Neural crest cell (in vitro differentiated cells): ENCODE data around the gene CNN3. TPM values are rescaled to one million over a fixed set of nuclear protein-coding genes. Genes with fewer than 3 reads are reported as not detected.

Experiments
- DNase-seq: peaks from one replicate; pipeline ENCODE4 v3.0.0; 2021; ENCODE audit warnings: low read depth, mixed read lengths, low spot score
- H3K27ac Mint-ChIP-seq: one replicate; pipeline ENCODE4 v1.8.0; 2021; ENCODE audit warnings: mild to moderate bottlenecking, mixed read lengths; ENCODE audit not compliant: unreplicated experiment
- H3K27me3 Mint-ChIP-seq: 2 replicates; pipeline ENCODE4 v1.8.0; 2021; ENCODE audit warnings: low read depth, mild to moderate bottlenecking, mixed read lengths
- H3K36me3 Mint-ChIP-seq: 2 replicates; pipeline ENCODE4 v1.8.0; 2021; ENCODE audit warnings: low read depth, mild to moderate bottlenecking, mixed read lengths
- H3K4me1 Mint-ChIP-seq: 2 replicates; pipeline ENCODE4 v1.8.0; 2021; ENCODE audit warnings: mixed read lengths
- H3K4me3 Mint-ChIP-seq: one replicate; pipeline ENCODE4 v1.8.0; 2021; ENCODE audit warnings: mild to moderate bottlenecking, mixed read lengths
- H3K9me3 Mint-ChIP-seq: 2 replicates; pipeline ENCODE4 v1.8.0; 2021; ENCODE audit warnings: mixed read lengths
- CTCF ChIP-seq: fragments of 200-600 bp; sonication (generic); conservative IDR thresholded peaks from 2 replicates; pipeline ENCODE4 v1.5.0; 2021; ENCODE audit warnings: antibody characterized with exemption, mild to moderate bottlenecking
- total RNA-seq: library from RNA; stranded (reverse); gene quantifications from 2 replicates; pipeline ENCODE4 v1.2.1, GENCODE V29; 2021

Gene CNN3
- total RNA-seq, 1 donor from 2014 or later = 322 TPM

- DNase-seq = no peak
- Mint-ChIP-seq H3K4me3 (peak overlapping the region; percentile 29), H3K27ac (no peak overlapping the region), H3K36me3 (no peaks in the 10 kb centered on the region), H3K27me3 (no peaks in the 10 kb centered on the region), H3K9me3 (no peaks in the 10 kb centered on the region), H3K4me1 (peaks cover 38% of the 10 kb centered on the region)
- TF ChIP-seq CTCF = no peak
These were observed 60.6 kb downstream of the CNN3 start for GRCh38 chr1:94866164-94866807.

DNA sequence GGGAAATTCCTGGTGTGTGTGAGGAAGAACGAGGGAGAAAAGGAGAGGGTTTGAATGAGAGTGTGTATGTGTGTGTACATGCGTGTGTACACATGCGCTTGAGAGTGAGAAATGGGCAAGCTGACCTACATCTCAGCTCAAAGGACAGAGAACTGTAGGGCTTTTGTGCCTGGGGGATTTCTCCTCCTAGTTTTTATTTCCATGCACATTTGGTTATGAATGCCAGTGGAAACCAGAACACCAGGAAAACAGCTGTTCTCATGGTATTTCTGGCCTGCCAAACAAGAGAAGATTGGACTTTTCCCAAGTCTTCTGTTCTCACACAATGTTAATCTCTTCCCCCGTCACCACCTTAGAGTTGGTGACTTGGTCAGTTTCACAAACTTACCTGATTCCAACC is 61.5 kb downstream of the CNN3 start:
- Mint-ChIP-seq H3K4me3 (no peak overlapping the region), H3K4me1 (peaks cover 38% of the 10 kb centered on the region)

DNA sequence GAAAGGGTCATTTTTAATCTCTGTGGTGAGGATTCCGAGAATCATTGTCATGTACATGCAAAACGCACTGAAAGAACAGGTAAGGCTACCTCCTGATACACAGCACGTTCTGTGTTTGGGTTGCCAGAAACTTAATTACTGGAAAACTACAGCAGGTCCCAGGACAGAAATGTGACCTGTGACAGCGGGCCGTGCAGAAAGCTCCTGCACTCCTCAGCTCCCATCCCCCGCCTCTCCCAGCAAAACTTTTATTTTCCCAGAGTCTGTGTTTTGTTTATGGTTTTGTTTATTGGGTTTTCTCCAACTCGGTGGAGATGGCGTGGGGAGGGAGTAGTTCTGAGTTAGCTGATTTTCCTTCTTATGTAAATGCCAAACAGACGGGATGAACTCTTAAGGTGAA is 62.1 kb downstream of the CNN3 start:
- no peaks in the 10 kb centered on the region for H3K36me3 Mint-ChIP-seq
- H3K27ac Mint-ChIP-seq = no peak overlapping the region
- no peak for DNase-seq
- peaks cover 43% of the 10 kb centered on the region for H3K4me1 Mint-ChIP-seq
- no peaks in the 10 kb centered on the region for H3K9me3 Mint-ChIP-seq
- H3K4me3 Mint-ChIP-seq = no peak overlapping the region
- TF ChIP-seq CTCF = no peak
- H3K27me3 Mint-ChIP-seq = no peaks in the 10 kb centered on the region

More for the DNA sequence above, 61.5 kb downstream of the CNN3 start:
- Mint-ChIP-seq H3K9me3 (no peaks in the 10 kb centered on the region), H3K27me3 (no peaks in the 10 kb centered on the region), H3K36me3 (no peaks in the 10 kb centered on the region), H3K27ac (peak overlapping the region; percentile 35)
- no peak for DNase-seq
- no peak for TF ChIP-seq CTCF

DNA sequence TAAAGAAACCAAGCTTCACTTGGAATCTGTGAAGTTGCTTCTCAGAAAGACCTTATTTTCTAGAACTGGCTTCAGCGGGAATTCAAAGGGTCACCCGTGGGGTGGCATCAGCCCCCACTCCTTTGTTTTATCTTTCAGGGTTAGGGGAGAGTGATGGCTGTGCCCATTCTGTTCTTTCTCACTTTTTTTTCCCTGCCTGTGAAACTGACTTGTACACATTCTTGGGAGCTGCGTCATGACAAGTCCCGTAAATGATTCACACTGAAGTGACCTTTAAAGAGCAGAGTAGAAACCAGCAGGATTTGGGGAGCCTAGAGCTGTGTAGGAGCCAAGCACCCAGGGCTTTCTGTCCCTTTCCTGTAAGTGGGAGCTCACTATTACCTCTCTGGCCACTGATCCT is 63.0 kb downstream of the CNN3 start:
- Mint-ChIP-seq H3K9me3 (no peaks in the 10 kb centered on the region), H3K27me3 (no peaks in the 10 kb centered on the region), H3K27ac (peak overlapping the region; percentile 72), H3K36me3 (no peaks in the 10 kb centered on the region), H3K4me3 (no peak overlapping the region), H3K4me1 (peaks cover 45% of the 10 kb centered on the region)
- TF ChIP-seq CTCF = no peak
- DNase-seq = no peak

DNA sequence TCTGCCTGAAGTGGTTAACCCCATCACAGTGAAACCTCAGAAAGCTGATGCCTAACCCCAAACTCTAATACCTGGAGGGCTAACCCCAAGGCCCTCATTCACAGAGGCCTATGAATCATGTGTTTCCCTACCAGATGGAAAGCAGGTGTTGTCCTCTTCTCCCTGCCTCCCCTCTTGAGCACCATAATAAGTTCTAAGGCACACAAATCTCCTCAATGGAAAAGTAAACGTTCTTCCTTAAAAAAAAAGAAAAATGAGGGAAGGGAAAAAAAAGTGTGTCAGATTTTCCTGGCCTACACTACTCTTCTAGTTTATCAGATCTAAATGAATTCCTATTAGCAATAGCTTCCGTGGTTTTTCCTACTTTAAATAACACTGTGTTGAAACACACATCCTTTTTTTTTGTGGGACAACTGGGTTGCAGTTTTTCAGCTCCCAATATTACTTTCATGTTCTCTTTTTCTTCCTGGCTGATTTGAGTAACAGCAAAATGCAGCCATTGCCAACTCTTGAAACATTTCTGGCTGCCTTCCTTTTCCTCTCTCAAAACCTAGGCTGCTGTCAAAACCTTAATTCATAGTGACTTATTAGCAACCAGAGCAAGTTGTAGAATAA is 63.5 kb downstream of the CNN3 start:
- no peaks in the 10 kb centered on the region for H3K9me3 Mint-ChIP-seq
- H3K4me1 Mint-ChIP-seq = peaks cover 45% of the 10 kb centered on the region
- no peaks in the 10 kb centered on the region for H3K36me3 Mint-ChIP-seq
- no peaks in the 10 kb centered on the region for H3K27me3 Mint-ChIP-seq
- no peak for TF ChIP-seq CTCF
- DNase-seq = no peak
- no peak overlapping the region for H3K4me3 Mint-ChIP-seq
- H3K27ac Mint-ChIP-seq = no peak overlapping the region
